Small intestine (tissue), 7 donors: ENCODE data around the gene TRRAP. TPM values are rescaled to one million over a fixed set of nuclear protein-coding genes. Genes with fewer than 3 reads are reported as not detected.

Experiments used
- DNase-seq, 2 donors: peaks; one replicate each; pipeline versions ENCODE4 v3.0.0 to v3.0.0-alpha.2; 2013
- FAIRE-seq: peaks from 2 replicates; lab custom pipeline; 2012; peaks lifted over from hg19 to GRCh38; lab: Jason Lieb, UNC
- H3K27ac ChIP-seq, 3 donors: one replicate each; pipeline ENCODE4 v1.5.1; 2013; ENCODE audit warnings: low read length in 2 of 3, mild to moderate bottlenecking in 2 of 3, control low read depth in 1 of 3, inconsistent platforms in 1 of 3, low read depth in 1 of 3, moderate library complexity in 1 of 3
- H3K27me3 ChIP-seq, 3 donors: one replicate each; pipeline ENCODE4 v1.6.1; 2013; ENCODE audit warnings: low read length in 3 of 3, inconsistent platforms in 1 of 3; ENCODE audit not compliant: control insufficient read depth in 3 of 3, insufficient read depth in 3 of 3
- H3K36me3 ChIP-seq, 3 donors: one replicate each; pipeline ENCODE4 v1.6.1; 2013; ENCODE audit warnings: low read length in 3 of 3, inconsistent platforms in 1 of 3, low read depth in 1 of 3, mild to moderate bottlenecking in 1 of 3, moderate library complexity in 1 of 3; ENCODE audit not compliant: control insufficient read depth in 3 of 3, insufficient read depth in 2 of 3
- H3K4me1 ChIP-seq, 3 donors: one replicate each; pipeline ENCODE4 v1.6.1; 2013; ENCODE audit warnings: low read length in 2 of 3, inconsistent platforms in 1 of 3, low read depth in 1 of 3, mild to moderate bottlenecking in 1 of 3, moderate library complexity in 1 of 3; ENCODE audit not compliant: control insufficient read depth in 3 of 3, insufficient read depth in 2 of 3
- H3K4me3 ChIP-seq, 3 donors: one replicate each; pipeline ENCODE4 v1.5.1; 2013; ENCODE audit warnings: low read length in 3 of 3, control low read depth in 1 of 3, inconsistent platforms in 1 of 3, low read depth in 1 of 3, mild to moderate bottlenecking in 1 of 3, moderate library complexity in 1 of 3
- H3K9me3 ChIP-seq, 2 donors: one replicate each; pipeline ENCODE4 v1.6.1; 2013; ENCODE audit warnings: low read depth in 1 of 2, low read length in 1 of 2; ENCODE audit not compliant: control insufficient read depth in 2 of 2, insufficient read depth in 1 of 2
- WGBS, 3 donors: extraction: QIAGEN DNeasy Blood & Tissue Kit; methylation state at CpG; one replicate each; pipeline ENCODE4 v1.1.7; 2013; 5-methylcytosine and 5-hydroxymethylcytosine counted together
- polyA plus RNA-seq, 4 donors: library from polyadenylated mRNA; stranded (reverse) in 3 of 4; unstranded in 1 of 4; fragments of 200-250 nt in 3 of 4; fragments of 120-200 nt in 1 of 4; gene quantifications; one replicate each; pipeline versions ENCODE4 v1.2.1 to v1.2.3, GENCODE V29; 2013
- donor health status: healthy with polysubstance abuse.
- donor health status: control.
- donor health status: control.
- donor health status: Bipolar disorder and iron deficiency.
- donor health status: healthy.

The TRRAP gene
- polyA plus RNA-seq, 4 donors, result 5.4 to 26.0 (median 10.1) TPM

- no peak for FAIRE-seq
- H3K36me3 ChIP-seq, result peaks cover 19 to 62% (median 45%) of the 10 kb centered on the region in 3 donors
Measured at GRCh38 chr7:98913026-98913425, 34.7 kb downstream of the TRRAP start.

GRCh38 chr7:98913612-98914011 is 35.3 kb downstream of the TRRAP start:
- no peaks in the 10 kb centered on the region for H3K27me3 ChIP-seq
- FAIRE-seq (no peak), DNase-seq (no peak)
- no peaks in the 10 kb centered on the region for H3K4me1 ChIP-seq
- peaks cover 18 to 62% (median 45%) of the 10 kb centered on the region in 3 donors for H3K36me3 ChIP-seq
- no peak overlapping the region for H3K4me3 ChIP-seq
- no peaks in the 10 kb centered on the region for H3K9me3 ChIP-seq
- H3K27ac ChIP-seq, result no peak overlapping the region

More at GRCh38 chr7:98913026-98913425, 34.7 kb downstream of the TRRAP start:
- Histone ChIP-seq H3K9me3 (no peaks in the 10 kb centered on the region), H3K27me3 (no peaks in the 10 kb centered on the region), H3K4me1 (no peaks in the 10 kb centered on the region), H3K27ac (no peak overlapping the region), H3K4me3 (no peak overlapping the region)
- WGBS, 3 donors, result 90 to 95% (median 90%) methylated on average over 8 of the region's 8 CpGs
- DNase-seq, result no peak

GRCh38 chr7:98917331-98917730 is 39.0 kb downstream of the TRRAP start:
- FAIRE-seq, result no peak

GRCh38 chr7:98921608-98922372 is 43.5 kb downstream of the TRRAP start:
- Histone ChIP-seq H3K27ac (no peak overlapping the region), H3K36me3 (peaks cover 24 to 74% (median 31%) of the 10 kb centered on the region in 3 donors), H3K9me3 (no peaks in the 10 kb centered on the region), H3K4me1 (no peaks in the 10 kb centered on the region), H3K27me3 (no peaks in the 10 kb centered on the region), H3K4me3 (no peak overlapping the region)
- DNase-seq (no peak), FAIRE-seq (no peak)
- 94 to 97% (median 95%) methylated on average over 25 of the region's 25 CpGs for WGBS, 3 donors

More at GRCh38 chr7:98917331-98917730, 39.0 kb downstream of the TRRAP start:
- Histone ChIP-seq H3K27ac (no peak overlapping the region), H3K27me3 (no peaks in the 10 kb centered on the region), H3K36me3 (peaks cover 14 to 76% (median 40%) of the 10 kb centered on the region in 3 donors), H3K9me3 (no peaks in the 10 kb centered on the region), H3K4me1 (no peaks in the 10 kb centered on the region), H3K4me3 (no peak overlapping the region)
- 95 to 97% (median 96%) methylated on average over 12 of the region's 12 CpGs for WGBS, 3 donors
- DNase-seq, result no peak

GRCh38 chr7:98922392-98923187 is 44.3 kb downstream of the TRRAP start:
- H3K36me3 ChIP-seq, result peaks cover 25 to 74% (median 29%) of the 10 kb centered on the region in 3 donors
- FAIRE-seq (no peak), DNase-seq (peak in 1 of 2 donors; percentile 7)
- H3K4me3 ChIP-seq, result no peak overlapping the region
- WGBS, 3 donors, result 82 to 84% (median 83%) methylated on average over 12 of the region's 12 CpGs
- no peaks in the 10 kb centered on the region for H3K4me1 ChIP-seq
- H3K27ac ChIP-seq, result no peak overlapping the region
- H3K27me3 ChIP-seq, result no peaks in the 10 kb centered on the region
- H3K9me3 ChIP-seq, result no peaks in the 10 kb centered on the region

- Histone ChIP-seq H3K4me1 (no peaks in the 10 kb centered on the region), H3K4me3 (no peak overlapping the region), H3K36me3 (peaks cover 29 to 75% (median 31%) of the 10 kb centered on the region in 3 donors), H3K27ac (no peak overlapping the region), H3K27me3 (no peaks in the 10 kb centered on the region), H3K9me3 (no peaks in the 10 kb centered on the region)
- no peak for DNase-seq
- WGBS, 3 donors, result 97 to 100% (median 98%) methylated on average over 5 of the region's 5 CpGs
- FAIRE-seq, result no peak
Measured at GRCh38 chr7:98923512-98923911, 45.2 kb downstream of the TRRAP start.

GRCh38 chr7:98927125-98927524 is 48.8 kb downstream of the TRRAP start:
- no peaks in the 10 kb centered on the region for H3K4me1 ChIP-seq
- no peak for FAIRE-seq

GRCh38 chr7:98930464-98930863 is 52.1 kb downstream of the TRRAP start:
- H3K36me3 ChIP-seq, result peaks cover 25 to 71% (median 27%) of the 10 kb centered on the region in 3 donors
- DNase-seq (no peak), FAIRE-seq (no peak)
- no peaks in the 10 kb centered on the region for H3K9me3 ChIP-seq
- H3K27me3 ChIP-seq, result no peaks in the 10 kb centered on the region
- H3K4me3 ChIP-seq, result no peak overlapping the region
- 88 to 90% (median 90%) methylated on average over 10 of the region's 10 CpGs for WGBS, 3 donors
- H3K4me1 ChIP-seq, result no peaks in the 10 kb centered on the region
- H3K27ac ChIP-seq, result peak overlapping the region in 1 of 3 donors; percentile 11

More at GRCh38 chr7:98927125-98927524, 48.8 kb downstream of the TRRAP start:
- no peaks in the 10 kb centered on the region for H3K9me3 ChIP-seq
- H3K36me3 ChIP-seq, result peaks cover 29 to 74% (median 39%) of the 10 kb centered on the region in 3 donors
- no peak overlapping the region for H3K4me3 ChIP-seq
- H3K27me3 ChIP-seq, result no peaks in the 10 kb centered on the region
- no peak for DNase-seq
- WGBS, 3 donors, result 93 to 98% (median 97%) methylated on average over 15 of the region's 15 CpGs
- H3K27ac ChIP-seq, result no peak overlapping the region
